Mucosa of rectum (tissue), 2 donors: ENCODE data around the gene RAB11A.

ENCODE experiments used
- H3K27ac ChIP-seq, 2 donors: one replicate each; pipeline ENCODE4 v1.7.0; 2013; ENCODE audit warnings: inconsistent platforms in 2 of 2, low read depth in 2 of 2, low read length in 2 of 2
- H3K27me3 ChIP-seq, 2 donors: one replicate each; pipeline ENCODE4 v1.7.0; 2013; ENCODE audit warnings: low read length in 2 of 2; ENCODE audit not compliant: control insufficient read depth in 2 of 2, insufficient read depth in 2 of 2
- H3K36me3 ChIP-seq, 2 donors: one replicate each; pipeline ENCODE4 v1.7.0; 2013; ENCODE audit warnings: low read length in 2 of 2; ENCODE audit not compliant: control insufficient read depth in 2 of 2, insufficient read depth in 2 of 2
- H3K4me1 ChIP-seq, 2 donors: one replicate each; pipeline ENCODE4 v1.7.0; 2013; ENCODE audit warnings: low read length in 2 of 2, mild to moderate bottlenecking in 1 of 2; ENCODE audit not compliant: control insufficient read depth in 2 of 2, insufficient read depth in 2 of 2
- H3K4me3 ChIP-seq, 2 donors: one replicate each; pipeline ENCODE4 v1.7.0; 2013; ENCODE audit warnings: low read length in 2 of 2
- H3K9ac ChIP-seq, 2 donors: one replicate each; pipeline ENCODE4 v1.7.0; 2013; ENCODE audit warnings: low read length in 2 of 2, low read depth in 1 of 2, mild to moderate bottlenecking in 1 of 2
- H3K9me3 ChIP-seq, 2 donors: one replicate each; pipeline ENCODE4 v1.7.0; 2013; ENCODE audit warnings: low read length in 2 of 2; ENCODE audit not compliant: control insufficient read depth in 2 of 2
- donor health status: healthy.
- donor health status: Normal muscosa, but diverticular disease.

RAB11A gene

GRCh38 chr15:65920121-65920520, 50.8 kb downstream of the RAB11A start:
- H3K4me1 ChIP-seq = no peaks in the 10 kb centered on the region

GRCh38 chr15:65920825-65921309, 51.6 kb downstream of the RAB11A start:
- Histone ChIP-seq H3K9me3 (no peaks in the 10 kb centered on the region), H3K36me3 (peaks cover 0 to 5% of the 10 kb centered on the region in 2 donors), H3K27me3 (no peaks in the 10 kb centered on the region), H3K9ac (no peak overlapping the region), H3K4me1 (no peaks in the 10 kb centered on the region), H3K27ac (no peak overlapping the region), H3K4me3 (no peak overlapping the region)

More at GRCh38 chr15:65920121-65920520, 50.8 kb downstream of the RAB11A start:
- Histone ChIP-seq H3K9me3 (no peaks in the 10 kb centered on the region), H3K9ac (no peak overlapping the region), H3K27ac (no peak overlapping the region), H3K36me3 (peaks cover 0 to 6% of the 10 kb centered on the region in 2 donors), H3K4me3 (no peak overlapping the region), H3K27me3 (no peaks in the 10 kb centered on the region)

DNA sequence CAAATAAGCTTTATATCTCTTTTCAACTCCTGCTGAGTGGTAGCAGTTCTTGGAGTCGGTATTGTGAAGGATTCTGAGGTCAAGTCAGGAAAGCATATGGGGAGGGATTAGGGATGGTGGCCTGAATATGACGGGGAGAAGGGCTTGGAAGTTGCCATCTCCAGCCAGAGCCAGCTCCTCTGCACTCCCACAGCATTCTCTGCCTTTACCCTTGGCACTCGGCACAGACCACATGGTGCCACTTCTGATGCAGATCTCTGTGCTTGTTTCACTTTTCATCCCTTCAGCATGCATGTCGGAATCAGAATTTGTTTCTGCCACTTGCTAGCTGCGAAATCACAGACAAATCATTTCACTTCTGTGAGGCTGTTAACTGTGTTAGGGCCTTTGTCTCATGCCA, 52.5 kb downstream of the RAB11A start:
- H3K9me3 ChIP-seq = no peaks in the 10 kb centered on the region
- H3K27ac ChIP-seq = no peak overlapping the region
- H3K4me1 ChIP-seq = no peaks in the 10 kb centered on the region
- H3K27me3 ChIP-seq = no peaks in the 10 kb centered on the region
- H3K4me3 ChIP-seq = no peak overlapping the region
- H3K9ac ChIP-seq = no peak overlapping the region
- peaks cover 0 to 5% of the 10 kb centered on the region in 2 donors for H3K36me3 ChIP-seq

DNA sequence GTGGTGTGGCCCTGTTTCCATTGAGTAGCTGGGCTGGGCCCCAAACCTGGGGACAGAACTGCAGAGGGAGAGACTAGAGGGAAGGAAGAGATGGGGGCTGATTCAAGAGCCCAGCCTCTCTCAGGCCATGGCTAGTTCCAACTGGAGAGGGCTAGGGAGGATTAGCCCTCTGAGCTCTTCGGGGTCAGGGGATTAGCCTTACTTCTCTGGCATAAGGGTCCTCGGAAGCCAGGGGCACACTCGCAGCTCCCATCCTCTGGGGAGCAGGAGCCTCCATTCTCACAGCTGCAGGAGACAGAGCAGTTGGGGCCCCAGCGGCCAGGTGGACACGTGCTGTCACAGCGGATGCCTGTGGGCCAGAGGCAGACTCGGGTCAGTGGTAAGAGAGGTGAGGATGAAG, 53.3 kb downstream of the RAB11A start:
- Histone ChIP-seq H3K4me3 (no peak overlapping the region), H3K4me1 (no peaks in the 10 kb centered on the region), H3K36me3 (peaks cover 0 to 5% of the 10 kb centered on the region in 2 donors), H3K9ac (no peak overlapping the region), H3K9me3 (no peaks in the 10 kb centered on the region), H3K27me3 (no peaks in the 10 kb centered on the region), H3K27ac (no peak overlapping the region)

DNA sequence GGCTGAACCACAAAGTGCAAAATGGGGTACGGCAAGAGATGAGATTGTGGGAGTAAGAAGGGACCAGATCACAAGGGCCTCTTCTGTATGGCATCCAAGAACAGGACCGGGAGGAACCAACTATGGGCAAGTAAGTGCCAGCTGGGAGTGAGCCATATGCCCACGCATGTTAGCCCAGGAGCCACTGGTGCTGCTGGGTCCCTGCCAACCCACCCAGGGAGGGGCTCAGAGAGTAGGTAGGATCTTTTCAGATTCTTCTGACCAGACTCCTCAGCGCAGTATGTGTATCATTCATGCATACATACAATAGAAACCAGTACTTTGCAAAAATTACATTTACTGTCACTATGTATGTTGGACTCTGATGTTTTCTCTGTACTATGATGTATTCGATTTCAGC, 54.0 kb downstream of the RAB11A start:
- no peaks in the 10 kb centered on the region for H3K9me3 ChIP-seq
- no peak overlapping the region for H3K9ac ChIP-seq
- peaks cover 0 to 5% of the 10 kb centered on the region in 2 donors for H3K36me3 ChIP-seq
- no peak overlapping the region for H3K4me3 ChIP-seq
- H3K4me1 ChIP-seq = no peaks in the 10 kb centered on the region
- no peak overlapping the region for H3K27ac ChIP-seq
- H3K27me3 ChIP-seq = no peaks in the 10 kb centered on the region

- Histone ChIP-seq H3K4me3 (no peak overlapping the region), H3K36me3 (peaks cover 0 to 2% of the 10 kb centered on the region in 2 donors), H3K27me3 (no peaks in the 10 kb centered on the region), H3K4me1 (no peaks in the 10 kb centered on the region), H3K9me3 (no peaks in the 10 kb centered on the region), H3K27ac (no peak overlapping the region), H3K9ac (no peak overlapping the region)
Measured at GRCh38 chr15:65924004-65924403, 54.7 kb downstream of the RAB11A start.

GRCh38 chr15:65925338-65925737, 56.0 kb downstream of the RAB11A start:
- Histone ChIP-seq H3K27ac (no peak overlapping the region), H3K27me3 (no peaks in the 10 kb centered on the region), H3K4me3 (no peak overlapping the region), H3K36me3 (no peaks in the 10 kb centered on the region), H3K4me1 (no peaks in the 10 kb centered on the region), H3K9me3 (no peaks in the 10 kb centered on the region), H3K9ac (no peak overlapping the region)

GRCh38 chr15:65926459-65926858, 57.2 kb downstream of the RAB11A start:
- H3K9ac ChIP-seq = no peak overlapping the region
- no peak overlapping the region for H3K4me3 ChIP-seq
- H3K9me3 ChIP-seq = no peaks in the 10 kb centered on the region
- no peaks in the 10 kb centered on the region for H3K4me1 ChIP-seq
- no peak overlapping the region for H3K27ac ChIP-seq
- H3K36me3 ChIP-seq = no peaks in the 10 kb centered on the region
- no peaks in the 10 kb centered on the region for H3K27me3 ChIP-seq

- no peak overlapping the region for H3K27ac ChIP-seq
Measured at GRCh38 chr15:65926899-65927298, 57.6 kb downstream of the RAB11A start.

GRCh38 chr15:65927545-65927944, 58.3 kb downstream of the RAB11A start:
- Histone ChIP-seq H3K9ac (no peak overlapping the region), H3K4me3 (no peak overlapping the region), H3K36me3 (no peaks in the 10 kb centered on the region), H3K4me1 (no peaks in the 10 kb centered on the region), H3K27ac (no peak overlapping the region), H3K27me3 (no peaks in the 10 kb centered on the region), H3K9me3 (no peaks in the 10 kb centered on the region)

More at GRCh38 chr15:65926899-65927298, 57.6 kb downstream of the RAB11A start:
- H3K9me3 ChIP-seq = no peaks in the 10 kb centered on the region
- no peak overlapping the region for H3K4me3 ChIP-seq
- H3K9ac ChIP-seq = no peak overlapping the region
- no peaks in the 10 kb centered on the region for H3K36me3 ChIP-seq
- H3K4me1 ChIP-seq = no peaks in the 10 kb centered on the region
- no peaks in the 10 kb centered on the region for H3K27me3 ChIP-seq

DNA sequence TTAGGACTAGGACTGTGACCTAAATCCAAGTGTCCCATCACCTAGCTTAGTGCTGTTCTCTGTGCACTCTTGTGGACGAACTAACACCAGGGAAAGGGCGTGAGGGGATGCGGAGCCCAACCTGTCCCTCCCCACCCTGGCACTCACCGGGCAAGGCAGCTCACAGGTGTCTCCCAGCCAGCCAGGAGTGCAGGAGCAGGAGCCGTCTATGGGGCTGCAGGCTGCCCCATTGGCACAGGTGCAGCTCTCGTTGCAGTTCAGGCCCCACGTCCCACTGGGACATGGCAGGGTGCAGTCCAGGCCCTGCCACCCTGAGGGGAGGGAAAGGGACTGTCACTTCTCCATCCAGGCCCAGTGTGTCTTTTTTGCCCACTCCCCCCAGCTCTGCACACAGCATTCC, 60.3 kb downstream of the RAB11A start:
- no peak overlapping the region for H3K9ac ChIP-seq
- H3K27me3 ChIP-seq = no peaks in the 10 kb centered on the region
- no peaks in the 10 kb centered on the region for H3K4me1 ChIP-seq
- no peak overlapping the region for H3K27ac ChIP-seq
- no peaks in the 10 kb centered on the region for H3K9me3 ChIP-seq
- no peak overlapping the region for H3K4me3 ChIP-seq
- no peaks in the 10 kb centered on the region for H3K36me3 ChIP-seq
